ENCODE data around the gene ANKRD18A.

Gene ANKRD18A

GRCh38 chr9:38526591-38526990 lies 93.8 kb downstream of the ANKRD18A start:
- H3K27me3 Mint-ChIP-seq, result no peaks in the 10 kb centered on the region
- no peak overlapping the region for H3K27ac Mint-ChIP-seq
- H3K9me3 Mint-ChIP-seq, result peaks cover 4% of the 10 kb centered on the region
- H3K36me3 Mint-ChIP-seq (ENCODE audit: low read depth), result peaks cover 3% of the 10 kb centered on the region
- H3K4me1 Mint-ChIP-seq (ENCODE audit: low read depth), result no peaks in the 10 kb centered on the region
- H3K4me3 Mint-ChIP-seq, result no peak overlapping the region

GRCh38 chr9:38523121-38523520 lies 97.3 kb downstream of the ANKRD18A start:
- Mint-ChIP-seq H3K27ac (no peak overlapping the region), H3K27me3 (no peaks in the 10 kb centered on the region), H3K4me1 (ENCODE audit: low read depth) (no peaks in the 10 kb centered on the region), H3K4me3 (no peak overlapping the region), H3K36me3 (ENCODE audit: low read depth) (no peaks in the 10 kb centered on the region), H3K9me3 (no peaks in the 10 kb centered on the region)

GRCh38 chr9:38521762-38522161 lies 98.6 kb downstream of the ANKRD18A start:
- Mint-ChIP-seq H3K4me1 (ENCODE audit: low read depth) (no peaks in the 10 kb centered on the region), H3K4me3 (no peak overlapping the region), H3K36me3 (ENCODE audit: low read depth) (no peaks in the 10 kb centered on the region), H3K27ac (no peak overlapping the region), H3K27me3 (peaks cover 3% of the 10 kb centered on the region), H3K9me3 (peaks cover 6% of the 10 kb centered on the region)
